HG02571 (cell line): ENCODE data around the gene GTF2I.
A peak's percentile ranks its signal among the peaks of the same experiment; 100 is the strongest.
"Not testable (repeated sequence)": the region's sequence is repeated elsewhere in the genome, so short reads cannot be mapped to it uniquely, and the experiment has no call there.

ENCODE experiments used
- ATAC-seq: cut with Tn5 transposase; IDR thresholded peaks from one replicate; pipeline ENCODE4 v1.9.1; 2021; ENCODE audit warnings: mild to moderate bottlenecking, moderate library complexity; ENCODE audit not compliant: unreplicated experiment

Gene GTF2I

GRCh38 chr7:74656441-74656836, 1.1 kb upstream of the GTF2I start:
- no peak for ATAC-seq

DNA sequence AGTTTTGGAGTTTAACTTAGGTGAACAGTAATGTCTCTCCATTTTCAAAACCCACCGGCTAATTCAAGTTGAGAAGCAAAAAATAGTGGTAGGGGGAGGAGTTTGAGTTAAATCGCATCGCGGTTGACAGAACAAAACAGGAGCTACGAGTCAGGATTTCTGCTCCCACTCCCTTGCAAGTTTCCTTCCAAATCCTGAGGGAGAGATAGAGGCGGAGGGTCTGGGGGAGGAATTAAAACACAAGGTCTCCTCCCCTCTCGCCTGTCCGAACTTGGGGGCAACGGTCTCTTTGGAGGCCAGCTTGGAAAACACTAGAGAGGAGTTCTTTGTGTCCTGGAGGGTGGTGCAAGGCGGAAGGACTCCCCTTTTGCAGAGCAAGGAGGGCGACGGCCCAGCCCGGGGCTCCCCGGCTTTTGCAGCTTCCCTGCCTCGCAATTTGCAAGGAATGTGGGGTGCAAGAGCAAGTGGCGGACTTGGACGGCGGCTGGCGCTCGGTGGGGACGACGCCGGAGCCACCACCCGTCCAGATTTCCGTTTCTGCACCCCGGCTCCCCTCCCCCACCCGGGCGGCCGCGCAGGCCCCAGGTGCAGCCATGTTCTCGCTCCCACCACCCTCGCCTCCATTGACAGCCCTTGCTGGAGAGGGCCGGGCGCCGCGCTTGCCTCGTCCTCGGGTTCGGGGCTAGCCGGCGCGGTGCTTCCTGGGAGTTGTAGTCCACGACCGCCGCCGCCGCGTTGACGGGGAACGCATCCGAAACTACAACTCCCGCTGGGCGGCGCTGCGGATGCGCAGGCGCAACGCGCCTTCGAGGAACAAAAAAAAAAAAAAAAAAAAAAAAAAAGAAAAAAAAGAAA, 454 bp upstream of the GTF2I start:
- peak; percentile 67 for ATAC-seq

DNA sequence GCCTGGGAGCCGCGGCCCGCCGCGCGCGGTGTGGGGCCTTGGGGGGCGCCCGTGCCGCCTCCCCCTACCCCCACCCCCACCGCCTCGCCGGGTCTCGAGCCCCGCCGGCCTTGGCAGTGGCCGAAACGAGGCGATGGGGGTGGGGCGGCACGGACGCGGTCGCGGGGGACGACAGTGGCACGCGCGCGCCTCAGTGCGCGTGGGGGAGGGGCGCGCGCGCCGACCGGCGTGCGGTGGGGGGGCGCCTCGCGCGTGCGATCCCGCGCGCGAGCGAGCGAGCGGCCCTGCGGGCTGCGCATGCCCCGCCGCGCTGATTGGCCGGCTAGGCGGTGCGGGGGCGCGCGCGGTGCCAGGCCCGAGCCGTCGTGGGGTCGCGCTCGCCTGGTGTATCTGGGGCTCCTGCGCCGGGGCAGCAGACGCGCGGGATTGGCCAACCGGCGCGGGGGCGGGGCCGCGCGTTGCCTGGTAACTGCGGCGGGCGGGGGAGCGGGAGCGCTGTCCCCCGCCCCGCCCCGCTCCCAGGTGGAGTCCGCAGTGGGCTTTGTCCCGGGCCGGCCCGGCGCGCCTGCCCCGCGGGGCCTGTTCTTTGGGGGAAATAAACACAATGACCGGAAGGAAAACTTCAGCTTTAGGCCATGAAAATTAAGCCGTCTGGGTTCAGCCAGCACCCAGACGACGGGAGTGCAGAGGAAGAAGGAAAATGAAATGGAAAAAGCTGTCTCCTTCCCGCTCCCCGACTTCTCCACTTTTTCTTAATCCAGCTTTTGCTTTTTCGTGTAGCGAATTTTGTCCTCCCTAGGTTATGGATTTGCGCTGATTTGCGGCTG, 873 bp downstream of the GTF2I start:
- ATAC-seq: peak; percentile 50

DNA sequence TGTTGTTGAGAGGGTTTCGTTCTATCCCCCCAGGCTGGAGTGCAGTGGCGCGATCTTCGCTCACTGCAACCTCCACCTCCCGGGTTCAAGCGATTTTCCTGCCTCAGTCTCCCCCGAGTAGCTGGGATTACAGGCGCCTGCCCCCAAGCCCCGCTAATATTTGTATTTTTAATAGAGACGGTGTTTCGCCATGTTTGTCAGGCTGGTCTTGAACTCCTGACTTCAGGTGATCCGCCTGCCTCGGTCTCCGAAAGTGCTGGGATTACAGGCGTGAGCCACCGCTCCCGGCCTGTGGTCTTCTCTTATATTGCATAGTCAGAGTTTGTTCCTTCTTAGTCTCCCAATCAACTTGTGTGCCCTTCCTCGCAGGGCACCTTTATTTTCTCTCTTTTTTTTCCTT, 2.7 kb downstream of the GTF2I start:
- ATAC-seq: not testable (repeated sequence)

DNA sequence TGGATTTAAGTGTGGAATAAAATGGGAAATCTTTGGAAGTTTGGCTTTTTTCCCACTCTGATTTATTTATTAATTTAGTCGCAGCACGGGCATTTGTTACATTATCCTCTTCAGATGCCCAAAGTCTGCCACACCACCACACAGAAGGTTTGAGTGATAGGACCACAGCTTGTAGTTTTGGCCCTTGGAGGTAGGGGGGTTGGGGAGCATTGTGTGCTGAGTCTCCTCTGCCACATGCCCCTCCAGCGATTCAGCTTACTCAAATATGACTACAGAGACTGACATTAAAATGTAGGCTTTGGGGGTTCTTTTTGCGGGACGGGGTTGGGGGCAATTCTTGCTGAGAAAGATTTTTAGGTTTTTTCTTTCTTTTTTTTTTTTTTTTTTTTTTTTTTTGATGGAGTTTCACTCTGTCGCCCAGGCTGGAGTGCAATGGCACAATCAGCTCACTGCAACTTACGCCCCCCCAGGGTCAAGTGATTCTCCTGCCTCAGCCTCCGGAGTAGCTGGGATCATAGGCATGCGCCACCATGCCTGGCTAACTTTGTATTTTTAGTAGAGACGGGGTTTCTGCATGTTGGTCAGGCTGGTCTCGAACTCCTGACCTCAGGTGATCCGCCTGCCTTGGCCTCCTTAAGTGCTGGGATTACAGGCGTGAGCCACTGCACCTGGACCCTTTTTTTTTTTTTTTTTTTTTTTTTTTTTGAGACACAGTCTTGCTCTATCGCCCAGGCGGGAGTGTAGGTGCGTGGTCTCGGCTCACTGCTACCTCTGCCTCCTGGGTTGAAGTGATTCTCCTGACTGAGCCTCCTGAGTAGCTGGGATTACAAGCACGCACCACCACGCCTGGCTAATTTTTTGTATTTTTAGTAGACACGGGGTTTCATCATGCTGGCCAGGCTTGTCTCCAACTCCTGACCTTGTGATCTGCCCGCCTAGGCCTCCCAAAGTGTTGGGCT, 4.6 kb downstream of the GTF2I start:
- not testable (repeated sequence) for ATAC-seq

- ATAC-seq: no peak
Measured at GRCh38 chr7:74665296-74665938, 7.9 kb downstream of the GTF2I start.

GRCh38 chr7:74667013-74667412, 9.5 kb downstream of the GTF2I start:
- not testable (repeated sequence) for ATAC-seq

DNA sequence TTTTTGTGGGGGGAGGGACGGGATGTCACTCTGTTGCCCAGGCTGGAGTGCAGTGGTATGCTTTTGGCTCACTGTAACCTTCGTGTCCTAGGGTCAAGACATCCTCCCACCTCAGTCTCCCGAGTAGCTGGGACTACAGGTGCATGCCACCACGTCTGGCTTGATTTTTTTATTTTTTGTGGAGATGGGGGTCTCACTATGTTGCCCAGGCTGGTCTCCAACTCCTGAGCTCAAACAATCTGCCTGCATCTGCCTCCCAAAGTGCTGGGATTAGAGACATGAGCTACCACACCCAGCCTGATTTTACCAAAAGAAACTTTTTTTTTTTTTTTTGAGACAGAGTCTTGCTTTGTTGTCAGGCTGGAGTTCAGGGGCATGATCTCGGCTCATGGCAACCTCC, 10.0 kb downstream of the GTF2I start:
- ATAC-seq: not testable (repeated sequence)

GRCh38 chr7:74671602-74672001, 14.1 kb downstream of the GTF2I start:
- no peak for ATAC-seq

GRCh38 chr7:74672343-74672915, 14.9 kb downstream of the GTF2I start:
- no peak for ATAC-seq

DNA sequence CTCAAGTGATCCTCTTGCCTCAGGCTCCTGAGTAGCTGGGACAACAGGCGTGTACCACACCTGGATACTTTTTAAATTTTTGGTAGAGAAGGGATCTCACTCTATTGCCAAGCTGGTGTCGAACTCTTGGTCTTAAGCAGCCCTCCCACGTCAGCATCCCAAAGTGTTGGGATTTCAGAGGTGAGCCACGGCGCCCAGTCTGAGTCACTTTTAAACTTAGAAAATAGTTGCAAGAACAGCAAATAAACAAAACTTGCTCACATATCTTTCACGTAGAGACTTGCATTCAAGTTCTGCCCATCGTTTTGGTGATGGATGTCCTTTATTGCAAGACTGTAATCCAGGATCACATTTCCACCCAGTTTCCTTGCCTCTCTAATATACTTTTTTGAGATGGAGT, 16.6 kb downstream of the GTF2I start:
- ATAC-seq: no peak

GRCh38 chr7:74682829-74683228, 25.3 kb downstream of the GTF2I start:
- no peak for ATAC-seq

DNA sequence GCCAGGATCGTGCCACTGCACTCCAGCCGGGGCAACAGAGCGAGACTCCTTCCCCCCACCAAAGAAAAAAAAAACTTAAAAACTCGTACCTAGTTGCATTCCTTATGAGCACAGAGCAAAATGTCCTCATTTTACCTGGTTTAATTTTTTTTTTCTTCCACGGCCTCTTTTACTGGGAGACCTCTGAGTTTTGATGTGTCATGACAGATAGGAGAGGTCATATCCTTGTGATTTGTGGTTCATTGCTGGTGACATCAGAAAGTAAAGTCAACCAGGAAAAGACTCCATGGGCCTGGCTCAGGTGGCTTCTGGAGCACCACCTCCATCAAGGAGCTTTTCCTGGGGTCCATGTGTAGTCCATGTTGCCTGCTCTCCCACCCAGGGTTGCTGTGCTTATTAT, 26.3 kb downstream of the GTF2I start:
- ATAC-seq: no peak

DNA sequence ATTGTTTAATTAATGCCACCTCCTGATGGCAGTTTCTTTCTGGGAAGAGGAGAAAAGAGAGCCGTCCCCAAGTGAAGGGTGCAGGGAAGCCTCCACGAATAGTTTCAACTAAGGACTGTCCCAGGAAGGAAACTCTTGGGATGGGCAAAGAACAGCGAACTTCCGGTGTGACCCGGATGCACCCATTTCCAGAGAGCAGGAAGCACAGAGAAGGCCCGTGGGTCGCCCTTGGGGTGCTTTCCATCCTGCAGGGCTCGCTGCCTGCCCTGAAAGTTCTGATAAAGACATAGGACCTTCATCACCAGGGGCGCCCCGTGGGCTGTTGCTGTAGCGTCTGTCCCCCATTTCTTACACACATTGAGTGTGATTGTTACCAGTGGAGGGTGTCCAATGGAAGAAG, 27.0 kb downstream of the GTF2I start:
- no peak for ATAC-seq

DNA sequence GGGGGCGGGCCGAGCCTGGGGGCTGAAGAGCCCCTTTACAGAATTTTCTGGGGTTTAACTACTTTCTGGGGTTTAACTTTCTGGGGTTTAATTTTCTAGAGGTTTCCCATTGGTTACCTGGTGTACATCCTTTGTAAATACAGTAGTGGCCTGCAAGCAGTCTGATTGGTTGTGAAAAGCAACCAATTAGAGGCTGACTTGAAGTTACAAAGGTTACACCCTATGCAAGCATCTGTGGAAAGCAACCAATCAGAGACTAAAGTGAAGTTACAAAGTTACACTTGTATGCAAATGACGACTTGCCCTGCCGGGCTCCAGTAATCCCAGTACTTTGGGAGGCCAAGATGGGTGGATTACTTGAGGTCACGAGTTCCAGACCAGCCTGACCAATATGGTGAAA, 27.4 kb downstream of the GTF2I start:
- ATAC-seq: no peak

DNA sequence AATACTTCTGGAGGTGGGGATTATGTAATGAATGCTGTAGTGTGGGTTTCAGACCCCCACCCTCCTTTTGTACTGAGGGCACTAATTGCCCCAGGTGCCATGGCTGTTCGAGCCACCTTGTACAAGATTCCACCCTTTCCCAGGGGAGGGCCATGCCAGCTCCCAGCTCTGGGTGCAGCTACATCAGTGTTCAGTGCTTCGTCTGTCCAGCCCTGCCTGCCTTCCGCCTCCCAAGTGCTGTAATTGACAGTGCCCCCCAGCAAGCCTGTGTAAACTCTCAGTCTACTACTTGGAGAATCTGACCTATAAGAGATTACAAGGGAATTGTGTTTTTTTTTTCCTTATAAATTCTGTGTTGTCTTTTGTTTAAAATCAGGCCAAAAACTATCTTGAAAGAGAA, 33.0 kb downstream of the GTF2I start:
- ATAC-seq: no peak

GRCh38 chr7:74704419-74704818, 46.9 kb downstream of the GTF2I start:
- not testable (repeated sequence) for ATAC-seq

- ATAC-seq: no peak
Measured at GRCh38 chr7:74707238-74707637, 49.7 kb downstream of the GTF2I start.

- ATAC-seq: no peak
Measured at GRCh38 chr7:74708569-74709275, 51.2 kb downstream of the GTF2I start.
